HG02678 (cell line): ENCODE results near the gene FLOT1.
"Not testable (repeated sequence)": the region's sequence is repeated elsewhere in the genome, so short reads cannot be mapped to it uniquely, and the experiment has no call there.

Experiments used
- ATAC-seq: cut with Tn5 transposase; IDR thresholded peaks from one replicate; pipeline ENCODE4 v1.9.1; 2021; ENCODE audit warnings: mild to moderate bottlenecking, moderate library complexity; ENCODE audit not compliant: unreplicated experiment

The FLOT1 gene

DNA sequence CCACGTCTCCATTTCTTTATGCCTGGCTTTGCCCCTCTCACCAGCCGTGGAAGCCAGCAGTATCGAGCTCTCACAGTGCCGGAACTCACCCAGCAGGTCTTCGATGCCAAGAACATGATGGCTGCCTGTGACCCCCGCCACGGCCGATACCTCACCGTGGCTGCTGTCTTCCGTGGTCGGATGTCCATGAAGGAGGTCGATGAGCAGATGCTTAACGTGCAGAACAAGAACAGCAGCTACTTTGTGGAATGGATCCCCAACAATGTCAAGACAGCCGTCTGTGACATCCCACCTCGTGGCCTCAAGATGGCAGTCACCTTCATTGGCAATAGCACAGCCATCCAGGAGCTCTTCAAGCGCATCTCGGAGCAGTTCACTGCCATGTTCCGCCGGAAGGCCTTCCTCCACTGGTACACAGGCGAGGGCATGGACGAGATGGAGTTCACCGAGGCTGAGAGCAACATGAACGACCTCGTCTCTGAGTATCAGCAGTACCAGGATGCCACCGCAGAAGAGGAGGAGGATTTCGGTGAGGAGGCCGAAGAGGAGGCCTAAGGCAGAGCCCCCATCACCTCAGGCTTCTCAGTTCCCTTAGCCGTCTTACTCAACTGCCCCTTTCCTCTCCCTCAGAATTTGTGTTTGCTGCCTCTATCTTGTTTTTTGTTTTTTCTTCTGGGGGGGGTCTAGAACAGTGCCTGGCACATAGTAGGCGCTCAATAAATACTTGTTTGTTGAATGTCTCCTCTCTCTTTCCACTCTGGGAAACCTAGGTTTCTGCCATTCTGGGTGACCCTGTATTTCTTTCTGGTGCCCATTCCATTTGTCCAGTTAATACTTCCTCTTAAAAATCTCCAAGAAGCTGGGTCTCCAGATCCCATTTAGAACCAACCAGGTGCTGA is 18.4 kb downstream of the FLOT1 start:
- not testable (repeated sequence) for ATAC-seq

DNA sequence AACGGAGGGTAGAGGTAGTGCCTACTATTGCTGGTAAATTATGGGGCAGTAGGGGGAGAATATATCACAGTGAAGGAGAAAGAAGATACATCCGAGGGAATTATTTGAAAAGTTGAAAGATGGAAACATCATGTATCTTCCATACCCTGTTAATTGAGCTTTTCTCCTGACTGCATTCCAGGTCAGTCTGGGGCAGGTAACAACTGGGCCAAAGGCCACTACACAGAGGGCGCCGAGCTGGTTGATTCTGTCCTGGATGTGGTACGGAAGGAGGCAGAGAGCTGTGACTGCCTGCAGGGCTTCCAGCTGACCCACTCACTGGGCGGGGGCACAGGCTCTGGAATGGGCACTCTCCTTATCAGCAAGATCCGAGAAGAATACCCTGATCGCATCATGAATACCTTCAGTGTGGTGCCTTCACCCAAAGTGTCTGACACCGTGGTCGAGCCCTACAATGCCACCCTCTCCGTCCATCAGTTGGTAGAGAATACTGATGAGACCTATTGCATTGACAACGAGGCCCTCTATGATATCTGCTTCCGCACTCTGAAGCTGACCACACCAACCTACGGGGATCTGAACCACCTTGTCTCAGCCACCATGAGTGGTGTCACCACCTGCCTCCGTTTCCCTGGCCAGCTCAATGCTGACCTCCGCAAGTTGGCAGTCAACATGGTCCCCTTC is 19.2 kb downstream of the FLOT1 start:
- not testable (repeated sequence) for ATAC-seq

DNA sequence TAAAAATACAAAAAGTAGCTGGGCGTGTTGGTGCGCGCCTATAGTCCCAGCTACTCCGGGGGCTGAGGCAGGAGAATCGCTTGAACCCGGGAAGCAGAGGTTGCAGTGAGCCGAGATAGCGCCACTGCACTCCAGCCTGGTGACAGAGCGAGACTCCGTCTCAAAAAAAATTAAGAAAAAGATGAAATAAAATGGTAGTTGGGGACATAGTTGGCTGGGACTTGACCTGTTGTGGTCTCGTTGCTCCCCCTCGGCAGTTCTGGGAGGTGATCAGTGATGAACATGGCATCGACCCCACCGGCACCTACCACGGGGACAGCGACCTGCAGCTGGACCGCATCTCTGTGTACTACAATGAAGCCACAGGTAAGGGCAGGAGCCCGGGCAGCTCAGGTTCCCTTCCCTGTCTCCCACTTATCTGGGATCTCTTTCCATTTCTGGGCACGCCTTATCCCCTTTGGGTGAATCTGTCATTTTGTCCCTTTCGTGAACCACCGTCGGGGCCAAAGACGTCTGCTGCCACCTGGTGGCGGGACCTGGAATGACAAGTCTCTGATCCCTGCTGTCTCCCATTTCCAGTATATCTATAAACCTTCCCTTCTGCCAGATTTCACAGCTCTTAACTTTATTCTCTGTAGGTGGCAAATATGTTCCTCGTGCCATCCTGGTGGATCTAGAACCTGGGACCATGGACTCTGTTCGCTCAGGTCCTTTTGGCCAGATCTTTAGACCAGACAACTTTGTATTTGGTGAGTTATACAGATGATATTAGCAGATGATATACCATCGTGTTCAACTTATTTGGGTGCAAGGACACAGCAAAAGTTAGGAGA is 20.0 kb downstream of the FLOT1 start:
- no peak for ATAC-seq

DNA sequence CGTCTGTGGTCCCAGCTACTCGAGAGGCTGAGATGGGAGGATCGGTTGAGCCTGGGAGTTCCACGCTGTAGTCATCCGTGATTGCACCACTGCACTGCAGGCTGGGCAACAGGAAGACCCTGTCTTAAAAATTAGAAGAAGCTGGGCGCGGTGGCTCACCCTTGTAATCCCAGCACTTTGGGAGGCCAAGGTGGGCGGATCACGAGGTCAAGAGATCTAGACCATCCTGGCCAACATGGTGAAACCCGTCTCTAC is 20.5 kb downstream of the FLOT1 start:
- ATAC-seq = not testable (repeated sequence)

DNA sequence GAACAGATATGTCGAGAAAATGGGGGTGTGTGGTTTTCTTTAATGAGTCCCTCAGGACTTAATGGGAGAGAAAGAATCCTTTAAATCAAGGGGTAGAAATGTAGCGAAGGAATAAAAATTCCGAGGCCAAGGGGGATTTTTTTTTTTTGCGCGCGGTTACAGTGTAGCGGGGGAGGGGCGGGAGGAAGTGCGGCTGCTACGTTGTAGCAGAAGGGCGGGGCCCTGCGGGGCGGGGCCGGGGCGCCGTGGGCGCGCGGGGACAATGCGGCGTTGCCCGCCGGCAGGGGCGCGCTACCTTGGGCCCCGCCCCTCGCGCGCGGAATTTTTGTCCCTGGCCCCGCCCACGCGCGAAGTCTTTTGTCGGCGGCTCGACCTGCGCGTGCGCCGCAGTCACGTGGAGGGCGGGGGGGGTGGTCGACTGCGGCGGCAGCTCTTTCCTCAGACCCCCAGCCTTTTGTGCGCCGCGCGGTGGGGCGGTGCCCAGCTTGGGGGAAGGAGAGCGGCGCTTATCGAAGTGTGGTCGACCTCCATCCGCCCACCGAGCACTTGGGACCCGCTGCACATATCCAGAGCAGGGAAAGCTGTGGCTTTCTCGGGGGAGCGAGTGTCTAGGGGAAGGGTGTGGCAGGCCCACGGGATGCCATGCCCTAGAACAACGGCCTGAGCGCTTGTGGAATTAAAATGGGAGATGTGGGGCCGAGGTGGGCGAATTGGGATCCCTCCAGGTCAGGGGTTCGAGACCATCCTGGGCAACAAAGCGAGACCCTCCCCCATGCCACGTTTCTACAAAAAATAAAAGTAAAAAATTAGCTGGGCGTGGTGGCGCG is 21.1 kb downstream of the FLOT1 start:
- ATAC-seq = peak; percentile 27

DNA sequence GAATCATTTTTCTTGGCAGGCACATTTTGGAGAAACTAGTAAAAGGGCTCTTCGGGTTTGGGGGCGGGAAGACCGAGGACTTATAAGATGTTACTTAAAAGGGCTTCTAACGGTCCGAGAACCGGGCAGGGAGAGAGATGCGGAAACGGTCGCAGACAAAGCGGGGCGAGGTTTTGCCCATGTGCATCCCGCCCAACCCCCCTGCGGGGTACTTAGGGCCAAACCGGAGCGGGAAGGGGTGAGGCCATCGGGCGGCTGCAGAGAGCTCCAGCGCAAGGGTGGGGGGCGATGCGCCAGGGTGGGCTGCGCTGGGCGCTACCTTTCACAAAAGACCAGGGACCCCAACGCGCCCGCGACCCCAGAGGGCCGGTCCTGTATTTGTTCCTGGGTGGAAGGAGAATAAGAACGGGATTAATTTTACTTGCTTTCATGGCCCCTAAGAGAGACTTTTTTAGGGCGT is 21.7 kb downstream of the FLOT1 start:
- ATAC-seq = no peak

DNA sequence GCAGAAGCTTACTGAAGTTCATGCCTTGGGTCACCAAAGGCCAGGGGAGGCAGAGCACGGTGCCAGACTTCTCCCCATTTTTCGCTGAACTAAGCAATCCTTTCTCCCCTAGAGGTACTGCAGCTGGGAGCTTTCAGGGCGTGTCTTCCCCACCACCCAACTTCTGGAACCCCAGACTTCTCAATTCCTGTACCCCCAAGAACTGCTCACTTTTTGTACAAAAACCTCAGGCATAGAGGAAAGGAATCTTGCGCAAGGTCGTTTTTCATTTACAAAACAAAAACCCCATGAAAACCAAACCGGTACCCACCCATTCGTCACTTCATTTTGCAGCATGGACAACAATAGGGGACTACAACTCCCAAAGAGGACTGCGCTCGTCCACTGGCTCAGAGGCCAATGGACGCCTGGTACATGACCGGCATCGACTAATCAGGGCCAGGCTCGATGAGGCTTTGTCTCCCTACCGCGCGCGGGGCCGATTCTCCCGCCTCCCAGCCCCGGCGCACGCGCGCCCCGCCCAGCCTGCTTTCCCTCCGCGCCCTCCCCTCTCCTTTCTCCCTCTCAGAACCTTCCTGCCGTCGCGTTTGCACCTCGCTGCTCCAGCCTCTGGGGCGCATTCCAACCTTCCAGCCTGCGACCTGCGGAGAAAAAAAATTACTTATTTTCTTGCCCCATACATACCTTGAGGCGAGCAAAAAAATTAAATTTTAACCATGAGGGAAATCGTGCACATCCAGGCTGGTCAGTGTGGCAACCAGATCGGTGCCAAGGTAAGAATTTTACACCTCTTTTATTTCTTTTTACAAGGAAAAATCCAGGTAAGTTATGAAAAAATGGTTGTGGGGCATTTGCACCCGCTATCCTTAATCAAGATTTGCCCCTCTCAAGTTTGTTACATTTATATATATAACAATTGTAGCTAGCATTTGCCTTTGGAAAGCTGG is 22.4 kb downstream of the FLOT1 start, which contains the start of gene TUBB:
TUBB (plus strand) TSS at position 562 of the 947 bp plus-strand sequence; CDS start at position 717, 155 bp downstream.
- peak; percentile 40 for ATAC-seq

DNA sequence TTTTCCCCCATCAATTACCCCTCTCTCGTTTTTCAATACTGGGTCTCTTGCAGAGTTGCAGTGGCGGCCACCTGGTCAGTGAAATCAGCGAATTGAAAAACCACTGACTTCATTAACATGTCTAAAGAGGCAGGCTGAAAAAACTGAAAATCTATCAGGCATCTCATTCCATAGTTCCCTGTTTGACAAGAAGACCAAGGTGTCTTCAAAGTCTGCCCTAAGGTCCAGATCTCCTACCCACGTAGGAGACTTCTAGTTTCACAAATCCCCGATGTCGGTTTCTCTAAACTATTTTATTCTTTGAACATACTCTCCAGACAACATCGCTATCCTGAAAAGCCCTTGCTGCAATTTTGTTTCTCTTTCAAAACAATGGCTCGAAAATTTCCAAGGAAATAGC is 23.1 kb downstream of the FLOT1 start:
- ATAC-seq = no peak

DNA sequence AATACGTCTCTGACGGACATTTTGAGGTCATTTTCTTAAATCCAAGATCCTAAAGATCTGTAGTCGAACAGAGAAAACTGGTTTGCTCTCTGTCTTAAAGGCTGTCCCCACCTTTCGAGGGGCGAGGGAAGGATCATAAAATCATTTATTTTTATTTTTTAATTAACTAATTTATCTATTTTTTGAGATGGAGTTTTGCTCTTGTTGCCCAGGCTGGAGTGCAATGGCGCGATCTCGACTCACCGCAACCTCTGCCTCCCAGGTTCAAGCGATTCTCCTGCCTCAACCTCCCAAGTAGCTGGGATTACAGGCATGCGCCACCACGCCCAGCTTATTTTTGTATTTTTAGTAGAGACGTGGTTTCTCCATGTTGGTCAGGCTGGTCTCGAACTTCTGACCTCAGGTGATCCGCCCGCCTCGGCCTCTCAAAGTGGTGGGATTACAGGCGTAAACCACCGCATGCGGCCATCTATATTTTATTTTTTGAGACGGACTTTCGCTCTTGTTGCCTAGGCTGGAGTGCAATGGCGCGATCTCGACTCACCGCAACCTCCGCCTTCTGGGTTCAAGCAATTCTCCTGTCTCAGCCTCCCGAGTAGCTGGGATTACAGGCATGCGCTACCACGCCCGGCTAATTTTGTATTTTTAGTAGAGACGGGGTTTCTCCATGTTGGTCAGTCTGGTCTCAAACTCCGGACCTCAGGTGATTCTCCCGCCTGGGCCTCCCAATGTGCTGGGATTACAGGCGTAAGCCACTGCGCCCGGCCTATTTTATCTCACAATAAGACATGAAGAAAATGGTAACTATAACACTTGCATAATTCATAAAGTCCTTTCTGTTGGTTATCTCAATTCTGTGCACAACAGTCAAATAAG is 24.4 kb downstream of the FLOT1 start:
- not testable (repeated sequence) for ATAC-seq

DNA sequence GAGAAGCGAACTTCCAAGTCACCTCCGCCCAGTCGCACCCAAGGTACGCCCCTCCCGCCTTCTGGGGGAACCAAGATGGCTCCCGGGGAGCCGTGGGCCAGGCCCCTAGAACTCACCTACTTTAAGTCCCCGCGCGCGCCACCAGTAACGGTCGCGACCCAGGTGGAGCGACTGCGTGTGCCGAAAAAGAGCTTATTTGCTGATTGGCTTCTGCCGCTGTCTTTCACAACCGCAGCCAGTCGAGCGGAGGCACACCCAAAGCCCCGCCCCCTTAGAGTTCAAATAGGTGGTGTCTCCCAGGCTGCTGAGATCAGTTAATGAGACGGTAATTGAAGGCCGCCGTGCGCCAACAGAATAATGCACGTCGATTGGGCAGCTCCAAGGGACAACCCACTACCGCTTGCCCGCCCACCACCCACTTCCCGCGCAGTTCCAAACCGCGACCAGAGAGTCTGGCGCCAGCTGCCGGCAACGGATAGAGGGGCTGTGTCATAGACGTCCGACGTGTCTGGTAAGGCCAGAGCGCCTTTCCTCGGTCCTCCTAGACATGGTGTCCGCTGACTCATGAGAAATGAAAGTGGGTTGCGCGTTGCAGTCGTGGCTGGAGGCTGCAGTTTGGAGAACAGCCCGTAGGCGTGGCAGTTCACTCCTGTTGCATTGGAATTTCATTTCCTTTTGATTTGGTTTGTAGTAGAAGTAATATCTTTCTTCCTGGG is 25.2 kb downstream of the FLOT1 start, which contains the start of gene MDC1:
MDC1 (minus strand) TSS at position 153 of the 716 bp plus-strand sequence. CDS start 2,106 bp downstream, outside the sequence.
- peak; percentile 64 for ATAC-seq

DNA sequence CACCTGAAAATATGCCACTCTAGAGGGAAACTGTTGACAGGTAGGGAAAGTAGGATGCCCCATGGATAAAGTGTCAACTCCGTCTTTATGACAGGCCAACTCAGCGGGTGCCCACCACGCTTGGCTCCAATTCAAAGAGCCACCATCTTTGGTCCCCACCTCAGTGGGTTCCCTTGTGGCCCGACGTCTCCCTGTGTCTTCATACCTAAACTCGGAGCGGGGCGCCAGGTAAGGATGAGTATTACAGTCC is 25.7 kb downstream of the FLOT1 start:
- no peak for ATAC-seq

DNA sequence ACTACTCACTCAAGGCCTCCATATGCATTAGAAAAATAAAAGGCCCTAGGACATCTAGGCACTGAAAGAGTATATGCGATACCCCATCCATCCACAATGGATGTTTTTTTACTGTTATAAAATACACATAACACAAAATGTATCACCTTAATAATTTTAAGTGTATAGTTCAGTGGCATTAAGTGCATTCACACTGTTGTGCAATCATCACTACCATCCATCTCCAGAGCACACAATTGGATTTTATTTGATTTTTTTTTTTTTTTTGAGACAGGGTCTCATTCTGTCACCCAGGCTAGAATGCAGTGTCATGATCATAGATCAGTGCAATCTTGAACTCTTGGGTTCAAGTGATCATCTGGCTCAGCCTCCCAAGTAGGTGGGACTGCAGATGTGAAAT is 28.2 kb downstream of the FLOT1 start:
- ATAC-seq = no peak

DNA sequence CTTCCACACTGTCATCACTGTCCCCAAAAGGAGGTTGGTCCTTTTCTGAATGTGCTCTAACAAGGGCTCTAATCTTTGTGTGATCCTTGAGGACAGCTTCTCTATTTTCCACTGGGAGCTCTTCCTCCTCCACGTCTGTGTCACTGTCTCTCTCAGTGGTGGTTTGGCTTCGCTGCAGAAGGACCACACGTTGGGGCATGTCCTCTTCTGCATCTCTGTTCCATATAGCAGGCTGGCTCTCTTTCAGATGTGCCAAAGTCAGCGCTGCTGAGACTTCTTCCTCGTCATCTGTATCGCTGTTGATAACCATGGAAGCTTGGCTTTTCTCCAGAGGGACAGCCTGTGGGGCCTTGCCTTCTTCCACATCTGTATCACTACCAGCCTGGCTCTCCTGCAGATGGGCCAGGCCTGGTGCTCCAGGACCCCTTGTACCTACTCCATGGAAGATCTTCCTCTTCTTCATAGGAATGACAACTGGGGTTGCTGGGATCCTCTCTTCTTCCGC is 30.0 kb downstream of the FLOT1 start:
- ATAC-seq = no peak

DNA sequence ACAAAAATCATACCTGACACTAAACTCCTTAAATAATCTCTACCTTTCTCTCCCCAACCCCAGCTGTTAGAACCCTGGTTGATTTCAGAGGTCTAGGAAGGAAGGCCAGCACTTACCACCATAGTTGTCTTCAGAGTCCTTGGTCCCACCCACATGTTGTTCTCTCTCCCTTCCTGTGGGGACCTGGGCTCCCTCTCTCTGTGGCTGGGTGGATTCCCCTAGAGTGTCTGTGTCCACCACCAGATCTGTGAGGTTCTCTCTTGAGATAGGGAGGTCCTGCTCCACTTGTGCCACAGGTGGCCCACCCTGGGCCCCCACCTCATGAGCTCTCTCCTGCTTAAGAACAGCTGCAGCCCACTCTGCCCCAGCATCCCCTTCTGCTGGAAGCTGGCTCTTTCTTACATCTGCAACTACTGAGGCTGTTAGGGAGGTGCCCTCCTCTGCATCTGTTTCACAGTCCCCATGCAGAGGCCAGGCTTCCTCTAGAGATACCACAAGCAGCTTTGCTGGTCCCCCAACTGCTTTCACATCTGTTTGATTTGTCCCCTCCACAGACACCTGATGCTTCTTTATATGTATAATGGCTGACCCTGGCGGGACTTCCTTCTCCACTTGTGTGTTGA is 30.6 kb downstream of the FLOT1 start:
- peak; percentile 65 for ATAC-seq

DNA sequence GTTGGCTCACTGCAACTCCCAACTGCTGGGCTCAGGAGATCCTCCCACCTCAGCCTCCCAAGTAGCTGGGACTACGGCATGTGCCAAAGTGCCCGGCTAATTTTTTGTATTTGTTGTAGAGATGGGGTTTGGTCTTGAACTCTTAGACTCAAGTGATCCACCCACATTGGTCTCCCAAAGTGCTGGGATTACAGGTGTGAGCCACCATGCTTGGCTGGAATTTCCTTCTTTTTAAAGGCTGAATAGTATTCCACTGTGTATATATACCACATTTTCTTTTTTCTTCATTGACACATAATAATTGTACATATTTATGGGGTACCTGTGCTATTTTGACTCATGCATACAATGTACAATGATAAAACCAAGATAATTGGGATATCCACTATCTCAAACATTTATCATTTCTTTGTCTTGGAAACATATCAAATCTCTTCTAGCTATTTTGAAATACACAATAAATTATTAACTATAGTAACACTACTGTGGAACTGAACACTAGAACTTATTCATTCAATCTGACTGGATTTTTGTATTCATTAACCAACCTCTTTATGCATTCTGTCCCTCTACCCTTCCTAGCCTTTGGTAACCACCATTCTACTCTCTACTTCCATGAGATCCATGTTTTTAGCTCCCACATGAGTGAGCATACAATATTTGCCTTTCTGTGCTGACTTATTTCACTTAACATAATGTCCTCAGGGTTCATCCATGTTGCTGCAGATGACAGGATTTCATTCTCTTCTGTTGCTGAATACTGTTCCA is 33.2 kb downstream of the FLOT1 start:
- no peak for ATAC-seq

DNA sequence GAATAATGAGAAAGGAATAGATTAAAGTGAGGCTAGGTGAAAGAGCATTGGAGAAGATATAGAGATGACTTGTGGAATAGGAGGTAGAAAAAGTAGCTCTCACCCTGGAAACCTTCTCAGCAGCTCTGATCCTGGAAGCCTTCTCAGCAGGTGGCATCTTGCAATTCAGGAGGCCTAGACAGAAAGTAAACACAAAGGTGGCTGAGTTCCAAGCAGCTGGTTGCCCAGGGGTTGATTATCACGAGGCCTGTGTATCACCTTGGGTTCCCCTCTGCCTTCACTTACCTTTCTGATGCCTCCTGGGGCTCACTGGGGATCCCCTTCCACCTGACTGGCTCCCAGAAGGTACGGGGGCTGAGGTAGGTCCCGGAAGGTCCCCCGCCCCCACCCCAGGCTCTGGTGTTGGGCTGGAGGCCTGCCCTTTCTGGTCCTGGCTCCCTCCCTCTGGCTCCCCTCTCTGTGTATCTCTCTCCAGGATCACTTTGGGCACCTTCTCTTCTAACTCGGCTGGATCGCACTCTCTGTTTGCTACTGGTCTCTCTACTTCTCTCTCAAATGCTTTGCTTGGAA is 35.1 kb downstream of the FLOT1 start:
- no peak for ATAC-seq
